Brain microvascular endothelial cell (primary cell): ENCODE results near the gene ZSWIM9.
"Not testable (repeated sequence)": the region's sequence is repeated elsewhere in the genome, so short reads cannot be mapped to it uniquely, and the experiment has no call there.

Experiments used
- DNase-seq: peaks from one replicate; pipeline ENCODE4 v3.0.0-alpha.2; 2020
- H3K27ac ChIP-seq: fragments of 250-450 bp; sonication (Bioruptor Pico); 2 replicates; pipeline ENCODE4 v1.5.1; 2020; ENCODE audit warnings: mild to moderate bottlenecking, moderate library complexity
- H3K27me3 ChIP-seq: fragments of 250-450 bp; sonication (Bioruptor Pico); replicated peaks from 2 replicates; pipeline ENCODE4 v1.5.1; 2020; ENCODE audit warnings: mild to moderate bottlenecking
- H3K36me3 ChIP-seq: fragments of 250-450 bp; sonication (Bioruptor Pico); replicated peaks from 2 replicates; pipeline ENCODE4 v1.5.1; 2020; ENCODE audit warnings: mild to moderate bottlenecking
- H3K4me3 ChIP-seq: 2 replicates; pipeline ENCODE4 v1.5.1; 2011; ENCODE audit warnings: low read depth, mild to moderate bottlenecking, control low read depth, low read length, moderate library complexity
- in situ Hi-C: cut with HindIII; loops from 2 replicates; pipeline ENCODE4 v1.10.0; 2017; ENCODE audit warnings: low sequenced_read_pairs, low pct_ligation_motif_present
- TF ChIP-seq, protein P1 (sequence below): IDR thresholded peaks from 2 replicates; pipeline ENCODE4 v1.5.1; 2011; ENCODE audit warnings: low read depth, mild to moderate bottlenecking, moderate library complexity, low read length, control low read depth, inconsistent platforms; ENCODE audit errors: missing control alignments

Gene ZSWIM9

GRCh38 chr19:48210005-48210404, 39.5 kb downstream of the ZSWIM9 start:
- TF ChIP-seq, protein P1, sequence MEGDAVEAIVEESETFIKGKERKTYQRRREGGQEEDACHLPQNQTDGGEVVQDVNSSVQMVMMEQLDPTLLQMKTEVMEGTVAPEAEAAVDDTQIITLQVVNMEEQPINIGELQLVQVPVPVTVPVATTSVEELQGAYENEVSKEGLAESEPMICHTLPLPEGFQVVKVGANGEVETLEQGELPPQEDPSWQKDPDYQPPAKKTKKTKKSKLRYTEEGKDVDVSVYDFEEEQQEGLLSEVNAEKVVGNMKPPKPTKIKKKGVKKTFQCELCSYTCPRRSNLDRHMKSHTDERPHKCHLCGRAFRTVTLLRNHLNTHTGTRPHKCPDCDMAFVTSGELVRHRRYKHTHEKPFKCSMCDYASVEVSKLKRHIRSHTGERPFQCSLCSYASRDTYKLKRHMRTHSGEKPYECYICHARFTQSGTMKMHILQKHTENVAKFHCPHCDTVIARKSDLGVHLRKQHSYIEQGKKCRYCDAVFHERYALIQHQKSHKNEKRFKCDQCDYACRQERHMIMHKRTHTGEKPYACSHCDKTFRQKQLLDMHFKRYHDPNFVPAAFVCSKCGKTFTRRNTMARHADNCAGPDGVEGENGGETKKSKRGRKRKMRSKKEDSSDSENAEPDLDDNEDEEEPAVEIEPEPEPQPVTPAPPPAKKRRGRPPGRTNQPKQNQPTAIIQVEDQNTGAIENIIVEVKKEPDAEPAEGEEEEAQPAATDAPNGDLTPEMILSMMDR = no peak
- Histone ChIP-seq H3K27ac (no peak overlapping the region), H3K27me3 (no peaks in the 10 kb centered on the region), H3K4me3 (no peak overlapping the region), H3K36me3 (no peaks in the 10 kb centered on the region)
- in situ Hi-C loops = no loop called here
- DNase-seq = no peak

GRCh38 chr19:48213959-48214358, 43.5 kb downstream of the ZSWIM9 start:
- Histone ChIP-seq H3K27ac (no peak overlapping the region), H3K36me3 (no peaks in the 10 kb centered on the region), H3K4me3 (no peak overlapping the region), H3K27me3 (no peaks in the 10 kb centered on the region)
- TF ChIP-seq, protein P1 = no peak
- in situ Hi-C loops = no loop called here
- peak; percentile 27 for DNase-seq

DNA sequence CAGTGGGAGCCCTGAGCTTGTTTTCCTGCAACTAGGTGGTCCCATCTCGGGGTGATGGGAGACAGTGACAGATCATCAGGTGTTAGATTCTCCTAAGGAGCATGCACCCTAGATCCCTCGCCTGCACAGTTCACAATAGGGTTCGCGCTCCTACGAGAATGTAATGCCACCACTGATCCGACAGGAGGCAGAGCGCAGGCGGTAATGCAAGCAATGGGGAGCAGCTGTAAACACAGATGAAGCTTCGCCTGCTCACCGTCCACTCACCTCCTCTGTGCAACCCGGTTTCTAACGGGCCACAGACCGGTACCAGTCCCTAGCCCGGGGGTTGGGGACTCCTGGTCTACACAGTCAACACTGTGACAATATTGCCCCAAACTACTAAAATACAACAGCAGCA, 46.5 kb downstream of the ZSWIM9 start:
- DNase-seq = no peak
- TF ChIP-seq, protein P1 = no peak
- Histone ChIP-seq H3K27ac (no peak overlapping the region), H3K27me3 (no peaks in the 10 kb centered on the region), H3K36me3 (no peaks in the 10 kb centered on the region), H3K4me3 (no peak overlapping the region)
- in situ Hi-C loops = no loop called here

DNA sequence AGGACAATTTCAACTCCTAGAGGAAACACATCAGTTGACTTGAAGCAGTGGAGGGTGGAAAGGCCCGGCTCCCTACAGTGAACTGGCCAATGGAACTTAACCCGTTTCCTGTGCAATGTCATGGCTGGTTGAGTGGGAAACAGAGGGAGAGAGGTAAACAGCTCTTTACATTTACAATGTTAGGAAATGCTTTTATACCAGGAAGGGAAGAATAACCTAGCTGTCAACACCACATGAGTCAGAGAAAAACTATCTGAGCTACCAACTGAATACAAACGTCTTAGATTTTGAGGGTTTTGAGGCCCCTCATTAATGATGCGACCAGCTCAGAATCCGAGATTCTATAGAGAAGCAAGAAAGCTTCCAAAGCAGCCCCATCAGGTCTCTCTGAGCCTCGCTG, 48.5 kb downstream of the ZSWIM9 start:
- H3K27me3 ChIP-seq = no peaks in the 10 kb centered on the region
- H3K4me3 ChIP-seq = no peak overlapping the region
- H3K27ac ChIP-seq = no peak overlapping the region
- peak; percentile 12 for DNase-seq
- TF ChIP-seq, protein P1 = no peak
- H3K36me3 ChIP-seq = no peaks in the 10 kb centered on the region
- in situ Hi-C loops = no loop called here

DNA sequence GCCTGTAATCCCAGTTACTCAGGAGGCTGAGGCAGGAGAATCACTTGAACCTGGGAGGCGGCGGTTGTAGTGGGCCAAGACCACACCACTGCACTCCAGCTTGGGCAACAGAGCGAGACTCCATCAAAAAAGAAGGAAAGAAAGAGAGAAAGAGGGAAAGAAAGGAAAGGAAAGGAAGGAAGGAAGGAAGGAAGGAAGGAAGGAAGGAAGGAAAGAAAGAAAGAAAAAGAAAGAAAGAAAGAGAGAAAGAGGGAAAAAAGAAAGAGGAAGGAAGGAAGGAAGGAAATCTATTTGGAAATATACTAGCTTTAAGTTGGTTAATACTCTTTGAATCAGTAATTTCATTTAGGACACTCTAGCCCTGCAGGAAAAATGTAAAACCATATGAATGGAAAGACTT, 50.3 kb downstream of the ZSWIM9 start:
- H3K36me3 ChIP-seq = not testable (repeated sequence)

DNA sequence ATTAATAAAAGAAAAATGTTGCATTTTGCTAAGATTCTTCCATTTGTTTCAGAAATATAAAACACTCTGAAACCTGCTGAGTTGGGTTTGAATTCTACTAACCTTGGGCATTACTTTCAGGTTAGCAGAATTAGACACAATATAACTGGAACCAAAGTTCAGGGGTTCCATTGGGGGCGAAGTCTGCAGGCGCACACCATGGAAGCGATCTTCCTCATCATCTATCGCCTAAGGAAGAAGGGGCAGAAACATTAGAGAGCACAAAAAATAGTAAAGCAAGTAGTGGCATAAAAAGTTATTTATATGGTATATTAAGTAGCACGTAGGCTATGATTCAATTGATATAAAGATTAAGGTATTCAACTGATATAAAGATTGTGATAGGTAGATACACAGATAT, 51.1 kb downstream of the ZSWIM9 start:
- in situ Hi-C loops = no loop called here
- no peaks in the 10 kb centered on the region for H3K27me3 ChIP-seq
- H3K36me3 ChIP-seq = no peaks in the 10 kb centered on the region
- DNase-seq = no peak
- no peak overlapping the region for H3K4me3 ChIP-seq
- TF ChIP-seq, protein P1 = no peak
- H3K27ac ChIP-seq = no peak overlapping the region

More for the DNA sequence above, 50.3 kb downstream of the ZSWIM9 start:
- H3K27ac ChIP-seq, H3K4me3 ChIP-seq, H3K27me3 ChIP-seq, in situ Hi-C loops, DNase-seq: not testable (repeated sequence)
